Ishikawa (cell line): Measurements from ENCODE around the gene MAP7D2.

ENCODE experiments used
- CREB1 ChIP-seq: IDR thresholded peaks from 2 replicates; pipeline ENCODE4 v1.6.1; 2012; ENCODE audit warnings: low read depth
- EP300 ChIP-seq: IDR thresholded peaks from 2 replicates; pipeline ENCODE4 v1.6.1; 2012; ENCODE audit warnings: borderline replicate concordance
- FOXM1 ChIP-seq: IDR thresholded peaks from 2 replicates; pipeline ENCODE4 v1.6.1; 2012; ENCODE audit warnings: low read depth, borderline replicate concordance
- RAD21 ChIP-seq: IDR thresholded peaks from 2 replicates; pipeline ENCODE4 v1.6.1; 2012; ENCODE audit warnings: low read depth
- TAF1 ChIP-seq: IDR thresholded peaks from 2 replicates; pipeline ENCODE4 v1.6.1; 2012; ENCODE audit warnings: low read depth, mild to moderate bottlenecking
- USF1 ChIP-seq: IDR thresholded peaks from 2 replicates; pipeline ENCODE4 v1.6.1; 2012
- YY1 ChIP-seq: IDR thresholded peaks from 2 replicates; pipeline ENCODE4 v1.6.1; 2012; ENCODE audit warnings: low read depth
- TF ChIP-seq, protein P1 (sequence below): IDR thresholded peaks from 2 replicates; pipeline ENCODE4 v1.6.1; 2012

- TF ChIP-seq FOXM1 (no peak), USF1 (no peak), CREB1 (no peak), TAF1 (no peak), RAD21 (peak; percentile 37; the same call in 1 of the 2 replicates), EP300 (no peak), YY1 (no peak)
- TF ChIP-seq, protein P1, sequence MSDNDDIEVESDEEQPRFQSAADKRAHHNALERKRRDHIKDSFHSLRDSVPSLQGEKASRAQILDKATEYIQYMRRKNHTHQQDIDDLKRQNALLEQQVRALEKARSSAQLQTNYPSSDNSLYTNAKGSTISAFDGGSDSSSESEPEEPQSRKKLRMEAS = no peak
Measured at GRCh38 chrX:19990556-19991349, 126.0 kb downstream of the MAP7D2 start, which contains the start of gene BCLAF3.
